PC-9 (cell line): ENCODE measurements around the gene COQ10B. TPM values are rescaled to one million over a fixed set of nuclear protein-coding genes. Genes with fewer than 3 reads are reported as not detected.
"Not testable (repeated sequence)": the region's sequence is repeated elsewhere in the genome, so short reads cannot be mapped to it uniquely, and the experiment has no call there.

ENCODE experiments used
- BruUV-seq: library from RNA; stranded (reverse); fragments of 400-500 nt; replicated peaks from 2 replicates; lab custom pipeline; 2021; lab: Mats Ljungman, UMichigan
- CTCF ChIA-PET: fragments of 300-600 bp; sonication (Branson Sonifier 250); formaldehyde crosslinking; loops from one replicate; lab custom pipeline; 2022; ENCODE audit warnings: antibody characterized with exemption; lab: Charles Lee
- POLR2A ChIA-PET: fragments of 300-600 bp; sonication (Branson Sonifier 250); formaldehyde crosslinking; loops from one replicate; lab custom pipeline; 2022; ENCODE audit warnings: antibody characterized with exemption; ENCODE audit not compliant: unreplicated experiment; lab: Charles Lee
- DNase-seq, 2 experiments: peaks; one replicate each; pipeline versions ENCODE4 v3.0.0 to v3.0.0-alpha.2; 2015 to 2022; ENCODE audit warnings: mixed read lengths in 1 of 2
- H2AFZ ChIP-seq: fragments of 200-600 bp; sonication (generic); 2 replicates; pipeline ENCODE4 v1.8.1; 2017; ENCODE audit warnings: antibody characterized with exemption
- H3F3A ChIP-seq: fragments of 200-600 bp; sonication (generic); 2 replicates; pipeline ENCODE4 v1.8.1; 2017; ENCODE audit warnings: antibody characterized with exemption, mild to moderate bottlenecking, low read depth; ENCODE audit not compliant: insufficient read depth
- H3K27ac ChIP-seq: fragments of 200-600 bp; sonication (generic); 2 replicates; pipeline ENCODE4 v1.6.1; 2016; ENCODE audit warnings: mixed run types
- H3K27me3 ChIP-seq: fragments of 200-600 bp; sonication (generic); 2 replicates; pipeline ENCODE4 v1.6.1; 2016; ENCODE audit warnings: low read depth, mixed run types; ENCODE audit not compliant: insufficient read depth
- H3K36me3 ChIP-seq: fragments of 200-600 bp; sonication (generic); 2 replicates; pipeline ENCODE4 v1.6.1; 2016; ENCODE audit warnings: low read depth, mixed run types
- H3K4me1 ChIP-seq: fragments of 200-600 bp; sonication (generic); replicated peaks from 2 replicates; pipeline ENCODE4 v1.6.1; 2016; ENCODE audit warnings: mixed run types; ENCODE audit not compliant: insufficient read depth
- H3K4me2 ChIP-seq: fragments of 200-600 bp; sonication (generic); 2 replicates; pipeline ENCODE4 v1.6.1; 2017; ENCODE audit warnings: mixed run types
- H3K4me3 ChIP-seq: fragments of 200-600 bp; sonication (generic); 2 replicates; pipeline ENCODE4 v1.6.1; 2016; ENCODE audit warnings: mixed run types
- H3K79me2 ChIP-seq: fragments of 200-600 bp; sonication (generic); 2 replicates; pipeline ENCODE4 v1.6.1; 2017; ENCODE audit warnings: low read depth, mixed run types
- H3K9me2 ChIP-seq: fragments of 200-600 bp; sonication (generic); 2 replicates; pipeline ENCODE4 v1.8.1; 2017; ENCODE audit warnings: mild to moderate bottlenecking; ENCODE audit not compliant: insufficient read depth
- H3K9me3 ChIP-seq: fragments of 200-600 bp; sonication (generic); 2 replicates; pipeline ENCODE4 v1.8.1; 2016; ENCODE audit warnings: low read depth; ENCODE audit not compliant: insufficient read depth
- H4K20me1 ChIP-seq: fragments of 200-600 bp; sonication (generic); 2 replicates; pipeline ENCODE4 v1.8.1; 2017; ENCODE audit not compliant: insufficient read depth
- EZH2 ChIP-seq: fragments of 200-600 bp; sonication (generic); IDR thresholded peaks from 2 replicates; pipeline ENCODE4 v1.8.0; 2017; ENCODE audit warnings: antibody characterized with exemption, low read depth
- intact Hi-C: fragments of 100-400 bp; cut with micrococcal nuclease; formaldehyde crosslinking; loops from one replicate; pipeline ENCODE4 v1.10.0; 2022; ENCODE audit not compliant: unreplicated experiment
- total RNA-seq: library from RNA; stranded (reverse); gene quantifications from 2 replicates; pipeline ENCODE4 v1.2.3, GENCODE V29; 2021
- TF ChIP-seq, protein P1 (sequence below): fragments of 200-600 bp; sonication (generic); conservative IDR thresholded peaks from 2 replicates; pipeline ENCODE4 v1.6.1; 2017; ENCODE audit warnings: mixed run types, antibody characterized with exemption, mild to moderate bottlenecking, moderate library complexity

COQ10B gene
- total RNA-seq, 1 experiment from 2014 or later: 18.1 TPM

DNA sequence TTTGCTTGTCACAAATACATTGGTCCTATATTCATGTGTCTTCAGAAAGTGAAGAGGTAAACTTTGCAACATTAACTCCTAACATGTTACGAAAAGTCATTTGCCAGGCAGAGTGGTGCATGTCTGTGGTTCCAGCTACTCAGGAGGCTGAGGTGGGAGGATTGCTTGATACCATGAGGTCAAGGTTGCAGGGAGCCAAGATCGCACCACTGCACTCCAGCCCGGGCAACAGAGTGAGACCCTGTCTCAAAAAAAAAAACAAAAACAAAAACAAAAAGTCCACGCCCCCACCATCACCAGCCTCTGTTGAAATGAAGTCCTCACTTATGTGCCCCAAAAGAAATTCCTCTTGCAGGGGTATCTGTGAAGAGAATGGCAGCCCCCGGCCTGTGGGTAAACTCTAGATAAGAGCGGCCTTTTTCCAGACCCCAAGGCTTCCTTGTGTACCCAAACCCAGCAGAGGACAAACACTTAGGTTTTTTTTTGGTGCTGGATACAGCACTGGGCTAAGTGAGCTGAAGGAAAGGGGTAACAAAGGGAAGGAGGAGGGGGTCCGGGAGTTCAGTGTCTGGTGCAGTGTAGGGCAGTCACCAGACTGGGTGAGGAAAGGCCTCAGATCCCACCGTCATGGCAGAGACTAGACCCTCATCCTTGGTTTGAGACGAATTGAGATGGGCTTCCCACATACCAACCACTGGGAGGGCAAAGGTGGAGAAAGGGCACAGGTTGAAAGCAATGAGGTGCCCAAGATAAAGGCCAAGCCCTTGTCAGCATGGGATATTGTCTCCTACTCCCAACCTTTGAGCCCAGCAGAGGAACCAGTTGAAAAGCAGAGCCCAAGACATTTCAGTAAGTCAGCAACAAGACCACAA is 27.0 kb downstream of the COQ10B start:
- ChIA-PET POLR2A (interaction anchor here (0.6 kb wide), 1 partner anchor 27 kb away, joined by 4 read pairs; no protein-coding TSS in a partner anchor), CTCF (no interaction called here)
- H3K4me3 ChIP-seq: no peak overlapping the region
- no peak overlapping the region for H3K27ac ChIP-seq
- H3K4me2 ChIP-seq: no peak overlapping the region
- H3K9me2 ChIP-seq: no peaks in the 10 kb centered on the region
- peaks cover 20% of the 10 kb centered on the region for H3F3A ChIP-seq
- peaks cover 10% of the 10 kb centered on the region; the same call in 1 of the 2 replicates for H3K9me3 ChIP-seq
- H2AFZ ChIP-seq: no peak overlapping the region
- no peaks in the 10 kb centered on the region for H3K79me2 ChIP-seq
- DNase-seq: no peak
- H3K36me3 ChIP-seq: peaks cover 8% of the 10 kb centered on the region; the same call in 1 of the 2 replicates
- no peaks in the 10 kb centered on the region for H4K20me1 ChIP-seq
- BruUV-seq: no TSS peak
- intact Hi-C loops: no loop called here
- no peak for TF ChIP-seq EZH2
- TF ChIP-seq, protein P1, sequence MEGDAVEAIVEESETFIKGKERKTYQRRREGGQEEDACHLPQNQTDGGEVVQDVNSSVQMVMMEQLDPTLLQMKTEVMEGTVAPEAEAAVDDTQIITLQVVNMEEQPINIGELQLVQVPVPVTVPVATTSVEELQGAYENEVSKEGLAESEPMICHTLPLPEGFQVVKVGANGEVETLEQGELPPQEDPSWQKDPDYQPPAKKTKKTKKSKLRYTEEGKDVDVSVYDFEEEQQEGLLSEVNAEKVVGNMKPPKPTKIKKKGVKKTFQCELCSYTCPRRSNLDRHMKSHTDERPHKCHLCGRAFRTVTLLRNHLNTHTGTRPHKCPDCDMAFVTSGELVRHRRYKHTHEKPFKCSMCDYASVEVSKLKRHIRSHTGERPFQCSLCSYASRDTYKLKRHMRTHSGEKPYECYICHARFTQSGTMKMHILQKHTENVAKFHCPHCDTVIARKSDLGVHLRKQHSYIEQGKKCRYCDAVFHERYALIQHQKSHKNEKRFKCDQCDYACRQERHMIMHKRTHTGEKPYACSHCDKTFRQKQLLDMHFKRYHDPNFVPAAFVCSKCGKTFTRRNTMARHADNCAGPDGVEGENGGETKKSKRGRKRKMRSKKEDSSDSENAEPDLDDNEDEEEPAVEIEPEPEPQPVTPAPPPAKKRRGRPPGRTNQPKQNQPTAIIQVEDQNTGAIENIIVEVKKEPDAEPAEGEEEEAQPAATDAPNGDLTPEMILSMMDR: no peak
- H3K4me1 ChIP-seq: no peaks in the 10 kb centered on the region
- H3K27me3 ChIP-seq: no peaks in the 10 kb centered on the region

DNA sequence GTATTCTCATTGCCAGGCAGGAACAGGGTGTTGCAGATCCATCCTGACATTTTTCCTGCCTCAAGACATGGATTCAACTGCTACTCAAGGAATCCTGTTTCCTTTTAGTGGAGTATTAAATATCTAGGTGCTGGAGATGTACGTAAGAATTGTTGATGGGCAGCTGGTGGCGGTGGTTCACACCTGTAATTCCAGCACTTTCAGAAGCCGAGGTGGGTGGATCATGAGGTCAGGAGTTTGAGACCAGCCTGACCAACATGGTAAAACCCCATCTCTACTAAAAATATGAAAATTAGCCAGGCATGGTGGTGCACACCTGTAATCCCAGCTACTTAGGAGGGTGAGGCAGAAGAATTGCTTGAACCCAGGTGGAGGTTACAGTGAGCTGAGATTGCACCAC is 30.9 kb downstream of the COQ10B start:
- CTCF ChIA-PET, intact Hi-C loops, H3K4me1 ChIP-seq, H3K79me2 ChIP-seq, BruUV-seq, H3K27me3 ChIP-seq, DNase-seq, H3K4me3 ChIP-seq, H3K9me2 ChIP-seq, H3K27ac ChIP-seq, H3K4me2 ChIP-seq, H2AFZ ChIP-seq: not testable (repeated sequence)
- peaks cover 30% of the 10 kb centered on the region for H4K20me1 ChIP-seq
- POLR2A ChIA-PET: interaction anchor here (0.6 to 0.7 kb wide), 2 partner anchors 49 to 115 kb away, joined by 3 to 8 read pairs; no protein-coding TSS in a partner anchor
- H3K9me3 ChIP-seq: peaks cover 10% of the 10 kb centered on the region; the same call in 1 of the 2 replicates
- peaks cover 57% of the 10 kb centered on the region for H3F3A ChIP-seq
- peaks cover 23% of the 10 kb centered on the region for H3K36me3 ChIP-seq

DNA sequence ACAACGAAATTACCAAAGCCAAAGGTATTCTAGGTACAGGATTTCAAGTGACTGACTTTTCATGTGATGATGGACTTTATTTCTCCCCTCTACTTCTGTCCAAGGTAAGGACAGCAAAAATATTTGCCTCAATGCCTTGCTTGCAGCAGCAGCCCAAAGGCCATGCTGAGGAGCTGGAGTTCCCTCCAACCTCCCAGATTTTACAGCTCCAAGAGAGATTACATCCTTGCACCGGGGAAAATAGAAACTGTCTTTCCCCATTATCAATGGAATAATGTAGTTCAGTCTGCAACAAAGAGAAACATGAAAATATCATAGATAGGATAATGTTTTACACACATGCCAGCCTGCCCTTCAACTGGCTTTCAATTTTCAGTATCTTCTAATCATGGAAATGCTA is 32.8 kb downstream of the COQ10B start:
- no TSS peak for BruUV-seq
- POLR2A ChIA-PET: no interaction called here
- intact Hi-C loops: no loop called here
- Histone ChIP-seq H3K9me3 (peaks cover 10% of the 10 kb centered on the region; the same call in 1 of the 2 replicates), H3K27ac (no peak overlapping the region), H3K4me1 (no peaks in the 10 kb centered on the region), H3K79me2 (0 out of 2 replicates have a peak, but pooled peaks cover 3% of the 10 kb centered on the region), H3K4me2 (no peak overlapping the region), H3K27me3 (no peaks in the 10 kb centered on the region), H3F3A (peaks cover 76% of the 10 kb centered on the region), H3K9me2 (no peaks in the 10 kb centered on the region), H4K20me1 (peaks cover 46% of the 10 kb centered on the region), H2AFZ (no peak overlapping the region), H3K36me3 (peaks cover 40% of the 10 kb centered on the region), H3K4me3 (no peak overlapping the region)
- CTCF ChIA-PET: no interaction called here
- TF ChIP-seq, protein P1: no peak
- DNase-seq: no peak
